Adrenal gland (tissue), 5 donors: ENCODE results near the gene SLC25A34.

Experiments
- POLR2A ChIP-seq, 2 donors: fragments of 450-650 bp; IDR thresholded peaks; one replicate each; pipeline ENCODE4 v1.6.1; 2017; ENCODE audit warnings: antibody characterized with exemption in 2 of 2, mild to moderate bottlenecking in 2 of 2, moderate library complexity in 1 of 2
- TF ChIP-seq, protein P1 (sequence below), 6 experiments: fragments of 450-650 bp in 4 of 6; fragments of 200-600 bp in 2 of 6; sonication (generic) in 1 of 6; IDR thresholded peaks; 1 replicate in 5 of 6; 2 replicates in 1 of 6; pipeline versions ENCODE4 v1.5.1 to v1.8.0; 2016 to 2021; ENCODE audit warnings: antibody characterized with exemption in 6 of 6, mild to moderate bottlenecking in 2 of 6, moderate library complexity in 1 of 6
- donor health status: DM: no; HTN: no; CAD: no.

GRCh38 chr1:15742339-15742801 lies 6.3 kb downstream of the SLC25A34 start, which contains the start of gene TMEM82:
- TF ChIP-seq, protein P1, sequence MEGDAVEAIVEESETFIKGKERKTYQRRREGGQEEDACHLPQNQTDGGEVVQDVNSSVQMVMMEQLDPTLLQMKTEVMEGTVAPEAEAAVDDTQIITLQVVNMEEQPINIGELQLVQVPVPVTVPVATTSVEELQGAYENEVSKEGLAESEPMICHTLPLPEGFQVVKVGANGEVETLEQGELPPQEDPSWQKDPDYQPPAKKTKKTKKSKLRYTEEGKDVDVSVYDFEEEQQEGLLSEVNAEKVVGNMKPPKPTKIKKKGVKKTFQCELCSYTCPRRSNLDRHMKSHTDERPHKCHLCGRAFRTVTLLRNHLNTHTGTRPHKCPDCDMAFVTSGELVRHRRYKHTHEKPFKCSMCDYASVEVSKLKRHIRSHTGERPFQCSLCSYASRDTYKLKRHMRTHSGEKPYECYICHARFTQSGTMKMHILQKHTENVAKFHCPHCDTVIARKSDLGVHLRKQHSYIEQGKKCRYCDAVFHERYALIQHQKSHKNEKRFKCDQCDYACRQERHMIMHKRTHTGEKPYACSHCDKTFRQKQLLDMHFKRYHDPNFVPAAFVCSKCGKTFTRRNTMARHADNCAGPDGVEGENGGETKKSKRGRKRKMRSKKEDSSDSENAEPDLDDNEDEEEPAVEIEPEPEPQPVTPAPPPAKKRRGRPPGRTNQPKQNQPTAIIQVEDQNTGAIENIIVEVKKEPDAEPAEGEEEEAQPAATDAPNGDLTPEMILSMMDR (IDR thresholded peaks at IDR 0.05) = no peak
- no peak for TF ChIP-seq POLR2A (IDR thresholded peaks at IDR 0.05)
